Lower lobe of right lung (tissue), 2 donors: ENCODE results near the gene CPT1C. TPM values are rescaled to one million over a fixed set of nuclear protein-coding genes. Genes with fewer than 3 reads are reported as not detected.

Experiments used
- ATAC-seq, 2 donors: fragments of 200-7000 bp; cut with Tn5 transposase; one replicate each; pipeline ENCODE4 v1.9.1; 2020 to 2022; ENCODE audit warnings: mild to moderate bottlenecking in 2 of 2, moderate library complexity in 2 of 2
- DNase-seq: peaks from one replicate; pipeline ENCODE4 v3.0.0-alpha.2; 2020
- H3K27ac ChIP-seq: fragments of 200-600 bp; one replicate; pipeline ENCODE4 v1.8.0; 2022
- H3K27me3 ChIP-seq: fragments of 200-600 bp; one replicate; pipeline ENCODE4 v1.8.0; 2022; ENCODE audit warnings: low read depth
- H3K36me3 ChIP-seq: fragments of 200-600 bp; one replicate; pipeline ENCODE4 v1.8.0; 2022; ENCODE audit warnings: mild to moderate bottlenecking
- H3K4me1 ChIP-seq: fragments of 200-600 bp; one replicate; pipeline ENCODE4 v1.8.0; 2022
- H3K4me3 ChIP-seq: fragments of 200-600 bp; one replicate; pipeline ENCODE4 v1.8.0; 2022; ENCODE audit warnings: mild to moderate bottlenecking
- H3K9me3 ChIP-seq: fragments of 200-600 bp; one replicate; pipeline ENCODE4 v1.8.0; 2022
- CTCF ChIP-seq: fragments of 200-600 bp; IDR thresholded peaks from one replicate; pipeline ENCODE4 v1.8.0; 2022; ENCODE audit warnings: antibody characterized with exemption, mild to moderate bottlenecking
- intact Hi-C: fragments of 100-400 bp; cut with DNase I; formaldehyde crosslinking; loops from one replicate; pipeline ENCODE4 v1.11.0; 2022
- total RNA-seq: library from RNA; stranded (reverse); fragmentation: NEBNext Ultra II Directional; extraction: Animal tissue kit (Norgen Biotek cat#: 25700); gene quantifications from one replicate; pipeline ENCODE4 v1.2.1, GENCODE V29; 2021
- donor health status: DM: no; HTN: yes; CAD: no; lungs with severe emphysema.

The CPT1C gene
- total RNA-seq, 1 donor from 2014 or later = 3.8 TPM

GRCh38 chr19:49689133-49690078 is 1.5 kb upstream of the CPT1C start, which contains the start of gene ADM5:
Gene ADM5 (plus strand): TSS chr19:49689594. CDS start chr19:49689838, 244 bp downstream.
- peaks cover 38% of the 10 kb centered on the region for H3K36me3 ChIP-seq
- peak within 1 kb of the TSS; percentile 61 for H3K27ac ChIP-seq
- intact Hi-C loops = no loop called here
- TF ChIP-seq CTCF = peak; percentile 56
- DNase-seq (peak; percentile 69), ATAC-seq (peak; percentile 69 to 71)
- H3K27me3 ChIP-seq = peaks cover 26% of the 10 kb centered on the region
- no peaks in the 10 kb centered on the region for H3K9me3 ChIP-seq
- peak within 1 kb of the TSS; percentile 63 for H3K4me3 ChIP-seq
- H3K4me1 ChIP-seq = peaks cover 28% of the 10 kb centered on the region

GRCh38 chr19:49690079-49690655 is 749 bp upstream of the CPT1C start:
- intact Hi-C loops = no loop called here
- DNase-seq (no peak), ATAC-seq (peak; percentile 1 to 25)
- Histone ChIP-seq H3K27me3 (peaks cover 26% of the 10 kb centered on the region), H3K27ac (peak overlapping the region; percentile 61), H3K9me3 (no peaks in the 10 kb centered on the region), H3K4me1 (peaks cover 28% of the 10 kb centered on the region), H3K36me3 (peaks cover 30% of the 10 kb centered on the region), H3K4me3 (peak overlapping the region; percentile 63)
- no peak for TF ChIP-seq CTCF

GRCh38 chr19:49691243-49692146 is 579 bp downstream of the CPT1C start:
- DNase-seq (peak; percentile 58), ATAC-seq (peak; percentile 36 to 39)
- peaks cover 18% of the 10 kb centered on the region for H3K36me3 ChIP-seq
- no peak for TF ChIP-seq CTCF
- intact Hi-C loops = no loop called here
- peaks cover 28% of the 10 kb centered on the region for H3K4me1 ChIP-seq
- peaks cover 26% of the 10 kb centered on the region for H3K27me3 ChIP-seq
- no peaks in the 10 kb centered on the region for H3K9me3 ChIP-seq
- H3K27ac ChIP-seq = no peak overlapping the region
- H3K4me3 ChIP-seq = peak overlapping the region; percentile 63

- no peak overlapping the region for H3K27ac ChIP-seq
- H3K9me3 ChIP-seq = no peaks in the 10 kb centered on the region
- DNase-seq = no peak
- H3K4me3 ChIP-seq = no peak overlapping the region
- H3K4me1 ChIP-seq = peaks cover 28% of the 10 kb centered on the region
- intact Hi-C loops = no loop called here
- no peak for TF ChIP-seq CTCF
- H3K27me3 ChIP-seq = peaks cover 26% of the 10 kb centered on the region
- ATAC-seq = no peak
- peaks cover 12% of the 10 kb centered on the region for H3K36me3 ChIP-seq
These were observed 1.2 kb downstream of the CPT1C start for GRCh38 chr19:49692147-49692506.

GRCh38 chr19:49696115-49696514 is 5.2 kb downstream of the CPT1C start:
- no peak for DNase-seq
- intact Hi-C loops = no loop called here

More at GRCh38 chr19:49696115-49696514, 5.2 kb downstream of the CPT1C start:
- H3K36me3 ChIP-seq = no peaks in the 10 kb centered on the region
- no peak overlapping the region for H3K4me3 ChIP-seq
- H3K4me1 ChIP-seq = peaks cover 5% of the 10 kb centered on the region
- H3K9me3 ChIP-seq = no peaks in the 10 kb centered on the region
- TF ChIP-seq CTCF = no peak
- ATAC-seq = no peak
- H3K27ac ChIP-seq = no peak overlapping the region
- H3K27me3 ChIP-seq = peaks cover 12% of the 10 kb centered on the region
